Cardiac fibroblast (primary cell): ENCODE measurements around the gene DOCK6.

ENCODE experiments used
- DNase-seq, 2 donors: peaks; one replicate each; pipeline versions ENCODE4 v3.0.0 to v3.0.0-alpha.2; 2010; ENCODE audit warnings: low read depth in 2 of 2
- H3K4me3 ChIP-seq, 2 donors: replicated peaks in 1 of 2; 1 replicate in 1 of 2; 2 replicates in 1 of 2; pipeline ENCODE4 v1.5.1; 2011; ENCODE audit warnings: low read depth in 2 of 2, low read length in 2 of 2, mild to moderate bottlenecking in 2 of 2, moderate library complexity in 1 of 2
- TF ChIP-seq, protein P1 (sequence below): IDR thresholded peaks from one replicate; pipeline ENCODE4 v1.5.1; 2011; ENCODE audit warnings: low read depth, mild to moderate bottlenecking, low read length, inconsistent platforms

The DOCK6 gene

DNA sequence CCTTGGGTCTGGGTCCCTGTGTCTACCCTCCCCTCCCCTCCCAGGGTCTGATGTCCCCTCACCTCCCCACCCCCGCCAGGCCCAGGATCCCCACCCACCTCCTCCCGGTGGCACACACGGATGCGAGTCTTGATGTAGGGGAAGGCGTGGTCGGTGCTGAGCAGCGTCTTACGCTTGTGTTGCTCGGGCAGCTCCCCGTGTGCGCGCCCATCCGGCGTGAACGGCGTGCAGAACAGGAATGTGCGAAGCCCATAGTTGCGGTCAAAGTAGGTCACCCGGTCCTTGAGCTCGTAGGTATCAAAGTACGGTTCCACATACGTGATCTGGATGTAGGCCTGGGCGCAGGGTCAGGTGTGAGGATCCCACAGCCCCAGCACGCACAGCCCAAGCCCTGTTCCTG, 60.5 kb downstream of the DOCK6 start:
- H3K4me3 ChIP-seq, result no peak overlapping the region
- DNase-seq, result no peak
- TF ChIP-seq, protein P1, sequence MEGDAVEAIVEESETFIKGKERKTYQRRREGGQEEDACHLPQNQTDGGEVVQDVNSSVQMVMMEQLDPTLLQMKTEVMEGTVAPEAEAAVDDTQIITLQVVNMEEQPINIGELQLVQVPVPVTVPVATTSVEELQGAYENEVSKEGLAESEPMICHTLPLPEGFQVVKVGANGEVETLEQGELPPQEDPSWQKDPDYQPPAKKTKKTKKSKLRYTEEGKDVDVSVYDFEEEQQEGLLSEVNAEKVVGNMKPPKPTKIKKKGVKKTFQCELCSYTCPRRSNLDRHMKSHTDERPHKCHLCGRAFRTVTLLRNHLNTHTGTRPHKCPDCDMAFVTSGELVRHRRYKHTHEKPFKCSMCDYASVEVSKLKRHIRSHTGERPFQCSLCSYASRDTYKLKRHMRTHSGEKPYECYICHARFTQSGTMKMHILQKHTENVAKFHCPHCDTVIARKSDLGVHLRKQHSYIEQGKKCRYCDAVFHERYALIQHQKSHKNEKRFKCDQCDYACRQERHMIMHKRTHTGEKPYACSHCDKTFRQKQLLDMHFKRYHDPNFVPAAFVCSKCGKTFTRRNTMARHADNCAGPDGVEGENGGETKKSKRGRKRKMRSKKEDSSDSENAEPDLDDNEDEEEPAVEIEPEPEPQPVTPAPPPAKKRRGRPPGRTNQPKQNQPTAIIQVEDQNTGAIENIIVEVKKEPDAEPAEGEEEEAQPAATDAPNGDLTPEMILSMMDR, result no peak

DNA sequence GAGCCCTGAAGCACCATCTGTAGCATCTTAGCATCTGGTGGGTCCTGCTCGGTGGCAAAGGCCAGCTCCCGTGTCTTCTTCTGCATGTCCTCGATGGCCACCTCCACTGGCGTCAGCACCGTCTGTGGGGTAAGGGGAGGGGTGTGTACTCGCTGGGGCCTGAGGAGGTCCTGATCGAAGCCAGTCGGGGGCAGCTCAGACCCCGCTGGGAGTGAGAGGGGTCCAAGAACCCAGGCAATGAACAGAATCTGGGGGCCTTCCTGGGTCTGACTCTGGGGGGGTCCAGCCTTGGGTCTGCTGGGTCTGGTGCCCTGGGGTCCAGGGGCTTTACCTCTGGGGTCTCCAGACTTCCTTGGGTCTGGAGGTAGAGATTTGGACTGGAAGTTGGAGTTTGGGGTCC, 61.4 kb downstream of the DOCK6 start:
- TF ChIP-seq, protein P1, result no peak
- DNase-seq, result no peak
- H3K4me3 ChIP-seq, result no peak overlapping the region

DNA sequence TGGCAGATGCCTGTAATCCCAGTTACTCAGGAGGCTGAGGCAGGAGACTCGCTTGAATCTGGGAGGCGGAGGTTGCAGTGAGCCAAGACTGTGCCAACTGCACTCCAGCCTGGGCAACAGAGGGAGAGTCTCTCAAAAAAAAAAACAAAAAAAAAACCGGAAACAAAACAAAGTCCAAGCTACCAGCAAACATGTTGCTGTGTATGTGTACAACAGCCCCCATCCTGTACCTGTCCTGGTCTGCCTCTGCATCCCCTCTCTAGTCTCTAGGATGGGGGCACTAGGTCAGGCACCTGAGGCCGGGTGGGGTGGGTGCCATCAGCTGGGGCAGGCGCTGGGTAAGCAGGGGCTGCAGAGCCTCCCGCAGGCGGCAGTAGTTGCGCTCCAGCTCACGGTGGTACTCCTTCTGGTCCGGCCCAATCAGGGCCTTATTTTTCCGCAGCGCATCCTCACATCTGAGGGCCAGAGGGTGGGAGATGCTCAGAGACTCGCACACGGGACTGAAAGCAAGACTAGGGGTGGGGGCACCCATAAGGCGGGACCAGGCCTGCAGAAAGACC, 62.2 kb downstream of the DOCK6 start:
- no peak overlapping the region for H3K4me3 ChIP-seq
- DNase-seq, result no peak
- TF ChIP-seq, protein P1, result no peak

DNA sequence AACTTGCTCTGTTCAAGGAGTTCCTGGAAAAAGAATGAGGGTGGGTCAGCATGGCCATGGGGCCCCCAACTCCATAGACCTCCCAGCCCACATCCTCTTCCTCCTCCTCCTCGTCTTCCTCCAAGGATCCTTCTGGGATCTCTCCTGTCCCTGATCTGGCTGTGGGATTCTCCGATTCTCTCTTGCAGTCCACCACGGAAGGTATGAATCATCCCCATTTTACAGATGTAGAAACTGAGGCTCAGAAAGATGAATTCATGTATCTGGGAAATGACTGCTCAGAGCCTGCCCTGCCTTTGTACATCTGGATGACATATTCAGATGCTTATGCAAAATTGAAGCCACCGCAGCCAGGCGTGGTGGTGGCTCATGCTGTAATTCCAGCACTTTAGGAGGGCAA, 62.8 kb downstream of the DOCK6 start:
- no peak overlapping the region for H3K4me3 ChIP-seq
- TF ChIP-seq, protein P1, result no peak

DNA sequence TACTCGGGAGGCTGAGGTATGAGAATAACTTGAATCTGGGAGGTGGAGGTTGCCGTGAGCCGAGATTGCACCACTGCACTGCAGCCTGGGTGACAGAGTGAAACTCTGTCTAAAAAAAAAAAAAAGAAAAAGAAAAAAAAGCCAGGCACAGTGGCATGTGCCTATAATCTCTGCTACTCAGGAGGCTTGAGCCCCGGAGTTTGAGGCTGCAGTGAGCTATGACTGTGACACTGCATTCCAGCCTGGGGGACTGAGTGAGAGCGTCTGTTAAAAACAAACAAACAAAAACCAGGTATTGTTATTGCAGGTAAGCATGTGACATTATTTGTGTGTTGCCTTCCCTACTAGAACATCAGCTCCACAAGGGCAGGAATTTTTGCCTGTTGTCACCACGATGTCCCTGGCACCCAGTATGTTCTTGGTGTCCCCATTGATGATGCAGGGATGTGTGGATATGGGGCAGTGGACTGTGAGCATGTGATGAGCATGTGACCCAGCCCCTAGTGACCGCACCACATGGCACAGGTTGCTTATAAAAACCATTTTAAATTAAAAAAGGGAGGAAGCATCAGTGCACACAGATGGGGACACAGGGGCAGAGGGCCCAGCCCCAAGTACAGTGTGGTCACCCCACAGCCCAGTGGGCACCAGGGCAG, 63.4 kb downstream of the DOCK6 start:
- TF ChIP-seq, protein P1, result no peak
- DNase-seq, result no peak
- no peak overlapping the region for H3K4me3 ChIP-seq

More for the DNA sequence above, 62.8 kb downstream of the DOCK6 start:
- no peak for DNase-seq

DNA sequence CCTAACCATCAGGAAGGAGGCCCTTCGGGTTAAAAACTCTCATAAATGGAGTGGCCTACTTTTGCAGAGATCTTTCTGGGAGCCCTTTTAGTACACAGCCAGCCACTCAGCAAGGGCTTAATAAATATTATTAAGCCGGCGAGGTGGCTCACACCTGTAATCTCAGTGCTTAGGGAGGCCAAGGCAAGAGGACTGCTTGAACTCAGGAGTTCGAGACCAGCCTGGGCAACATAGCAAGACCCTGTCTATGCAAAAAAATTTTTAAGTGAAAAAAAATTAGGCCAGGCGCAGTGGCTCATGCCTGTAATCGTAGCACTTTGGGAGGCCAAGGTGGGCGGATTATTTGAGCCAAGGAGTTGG, 64.2 kb downstream of the DOCK6 start:
- no peak for DNase-seq
- TF ChIP-seq, protein P1, result no peak
- H3K4me3 ChIP-seq, result no peak overlapping the region
